CD14-positive monocyte (primary cell): ENCODE results near the gene TEX54. TPM values are rescaled to one million over a fixed set of nuclear protein-coding genes. Genes with fewer than 3 reads are reported as not detected.

ENCODE experiments used
- DNase-seq, 3 donors: peaks; one replicate each; pipeline ENCODE4 v3.0.0-alpha.2; 2011 to 2022
- H2AFZ ChIP-seq: 2 replicates; pipeline ENCODE4 v1.6.0; 2012; ENCODE audit warnings: mild to moderate bottlenecking, low read depth, low read length, inconsistent platforms; ENCODE audit not compliant: insufficient read depth, poor library complexity, severe bottlenecking
- H3K27ac ChIP-seq, 2 donors: 1 replicate in 1 of 2; 2 replicates in 1 of 2; pipeline ENCODE4 v1.5.1; 2012 to 2013; ENCODE audit warnings: low read length in 2 of 2, control low read depth in 1 of 2, inconsistent platforms in 1 of 2, low read depth in 1 of 2, mild to moderate bottlenecking in 1 of 2
- H3K27me3 ChIP-seq, 2 donors: one replicate each; pipeline versions ENCODE4 v1.6.0 to v1.6.1; 2011 to 2013; ENCODE audit warnings: low read length in 2 of 2; ENCODE audit not compliant: control insufficient read depth in 2 of 2, insufficient read depth in 2 of 2
- H3K36me3 ChIP-seq, 2 donors: replicated peaks in 1 of 2; 1 replicate in 1 of 2; 2 replicates in 1 of 2; pipeline versions ENCODE4 v1.5.1 to v1.6.1; 2012 to 2013; ENCODE audit warnings: low read length in 2 of 2, control low read depth in 1 of 2, inconsistent platforms in 1 of 2, mild to moderate bottlenecking in 1 of 2; ENCODE audit not compliant: insufficient read depth in 2 of 2, control insufficient read depth in 1 of 2
- H3K4me1 ChIP-seq, 2 donors: 1 replicate in 1 of 2; 2 replicates in 1 of 2; pipeline versions ENCODE4 v1.5.1 to v1.6.1; 2012 to 2013; ENCODE audit warnings: low read length in 2 of 2, control low read depth in 1 of 2, inconsistent platforms in 1 of 2, mild to moderate bottlenecking in 1 of 2, moderate library complexity in 1 of 2; ENCODE audit not compliant: insufficient read depth in 2 of 2, control insufficient read depth in 1 of 2
- H3K4me2 ChIP-seq: replicated peaks from 2 replicates; pipeline ENCODE3; 2012; ENCODE audit warnings: low read length, moderate library complexity, mild to moderate bottlenecking; ENCODE audit not compliant: poor library complexity, severe bottlenecking; ENCODE audit errors: extremely low read depth
- H3K4me3 ChIP-seq, 3 experiments: fragments of 200-600 bp in 1 of 3; sonication (generic) in 1 of 3; replicated peaks in 1 of 3; 1 replicate in 2 of 3; 2 replicates in 1 of 3; pipeline ENCODE4 v1.5.1; 2011 to 2013; ENCODE audit warnings: low read length in 3 of 3, mild to moderate bottlenecking in 3 of 3, control low read depth in 2 of 3, low read depth in 2 of 3, inconsistent platforms in 1 of 3, moderate library complexity in 1 of 3
- H3K79me2 ChIP-seq: 2 replicates; pipeline ENCODE4 v1.6.0; 2012; ENCODE audit warnings: mild to moderate bottlenecking, control low read depth, inconsistent platforms, low read length, moderate library complexity; ENCODE audit not compliant: insufficient read depth
- H3K9ac ChIP-seq: 2 replicates; pipeline ENCODE4 v1.6.0; 2017; ENCODE audit warnings: low read length, mild to moderate bottlenecking; ENCODE audit not compliant: insufficient read depth, poor library complexity, severe bottlenecking
- H3K9me3 ChIP-seq, 2 donors: replicated peaks in 1 of 2; 1 replicate in 1 of 2; 2 replicates in 1 of 2; pipeline versions ENCODE4 v1.5.1 to v1.6.1; 2012 to 2013; ENCODE audit warnings: low read length in 2 of 2, control low read depth in 1 of 2; ENCODE audit not compliant: control insufficient read depth in 1 of 2, insufficient read depth in 1 of 2
- H4K20me1 ChIP-seq: 2 replicates; pipeline ENCODE4 v1.6.0; 2012; ENCODE audit warnings: mild to moderate bottlenecking, low read length, control low read depth, moderate library complexity; ENCODE audit not compliant: insufficient read depth
- H3K27ac Mint-ChIP-seq, 7 donors: one replicate each; pipeline ENCODE4 v1.8.0; 2020; ENCODE audit warnings: mild to moderate bottlenecking in 7 of 7, mixed read lengths in 7 of 7, moderate library complexity in 6 of 7, inconsistent platforms in 2 of 7
- H3K27me3 Mint-ChIP-seq, 3 donors: one replicate each; pipeline ENCODE4 v1.8.0; 2021 to 2022; ENCODE audit warnings: low read depth in 3 of 3, mild to moderate bottlenecking in 3 of 3, mixed read lengths in 3 of 3, moderate library complexity in 3 of 3, inconsistent platforms in 1 of 3
- H3K36me3 Mint-ChIP-seq, 2 donors: one replicate each; pipeline ENCODE4 v1.8.0; 2020; ENCODE audit warnings: mixed read lengths in 2 of 2, inconsistent platforms in 1 of 2, mild to moderate bottlenecking in 1 of 2
- H3K4me1 Mint-ChIP-seq: one replicate; pipeline ENCODE4 v1.8.0; 2020; ENCODE audit warnings: mild to moderate bottlenecking, mixed read lengths
- H3K4me3 Mint-ChIP-seq, 2 donors: one replicate each; pipeline ENCODE4 v1.8.0; 2020; ENCODE audit warnings: mild to moderate bottlenecking in 2 of 2, mixed read lengths in 2 of 2, moderate library complexity in 1 of 2
- H3K9me3 Mint-ChIP-seq, 7 donors: one replicate each; pipeline ENCODE4 v1.8.0; 2020 to 2022; ENCODE audit warnings: mixed read lengths in 7 of 7, mild to moderate bottlenecking in 6 of 7, moderate library complexity in 6 of 7, inconsistent platforms in 2 of 7
- CTCF ChIP-seq: fragments of 200-600 bp; IDR thresholded peaks from one replicate; pipeline ENCODE4 v1.8.0; 2022; ENCODE audit warnings: antibody characterized with exemption, mild to moderate bottlenecking
- WGBS: methylation state at CpG from one replicate; pipeline ENCODE4 v1.1.5; 2013; ENCODE audit warnings: missing lambda C conversion rate; ENCODE audit not compliant: insufficient coverage; 5-methylcytosine and 5-hydroxymethylcytosine counted together
- intact Hi-C, 2 donors: fragments of 100-400 bp; cut with micrococcal nuclease; formaldehyde crosslinking; loops; one replicate each; pipeline versions ENCODE4 v1.15.0 to v1.15.1; 2023
- polyA minus RNA-seq: library from RNA; depleted of rRNA, polyadenylated mRNA; stranded (reverse); fragments of >200 nt; gene quantifications from 2 replicates; pipeline ENCODE4 v1.2.3, GENCODE V29; 2012
- polyA plus RNA-seq, 3 donors: library from polyadenylated mRNA; depleted of rRNA in 1 of 3; unstranded in 2 of 3; stranded (reverse) in 1 of 3; fragments of 300-500 nt in 2 of 3; fragments of >200 nt in 1 of 3; fragmentation: Illumina TruSeq in 2 of 3; gene quantifications; 1 replicate in 2 of 3; 2 replicates in 1 of 3; pipeline ENCODE4 v1.2.3, GENCODE V29; 2012 to 2021
- total RNA-seq, 12 experiments: library from RNA in 1 of 12; stranded (reverse) in 1 of 12; fragments of 120-200 nt in 1 of 12; gene quantifications; one replicate each; pipeline ENCODE4 v1.2.4 and lab custom pipeline; 2013 to 2026; ENCODE audit warnings: mixed read lengths in 6 of 12, inconsistent platforms in 1 of 12

The TEX54 gene
- 0.33 TPM for total RNA-seq (2013)
- polyA plus RNA-seq (under 1 TPM in 1 of 3 donors, not detected in 2; 0.74 TPM), polyA minus RNA-seq (not detected in 2 replicates), total RNA-seq (lab: John Stamatoyannopoulos, UW) (0 to 0.25 (median 0) reads per million in 11 experiments)

GRCh38 chr11:62832336-62833234 is at the start of gene TEX54:
TSS of gene TEX54 (minus strand) at chr11:62832841.
- 16% methylated on average over 35 of the region's 40 CpGs for WGBS
- no peak for TF ChIP-seq CTCF
- Mint-ChIP-seq H3K4me1 (peaks cover 33% of the 10 kb centered on the region), H3K36me3 (peaks cover 40 to 47% of the 10 kb centered on the region in 2 donors), H3K27ac (peak within 1 kb of the TSS; percentile 99 to 100 (median 99)), H3K9me3 (no peaks in the 10 kb centered on the region), H3K27me3 (no peaks in the 10 kb centered on the region), H3K4me3 (peak within 1 kb of the TSS; percentile 97 to 98)
- Histone ChIP-seq H3K9me3 (no peaks in the 10 kb centered on the region), H3K4me2 (peak within 1 kb of the TSS; percentile 96), H3K4me1 (peaks cover 24 to 31% of the 10 kb centered on the region in 2 donors), H2AFZ (peak within 1 kb of the TSS; percentile 68), H3K4me3 (peak within 1 kb of the TSS; percentile 69 to 96 (median 88)), H4K20me1 (peaks cover 16% of the 10 kb centered on the region), H3K27ac (peak within 1 kb of the TSS; percentile 84 to 86), H3K36me3 (peaks cover 17 to 40% of the 10 kb centered on the region in 2 donors), H3K27me3 (no peaks in the 10 kb centered on the region), H3K79me2 (peaks cover 91% of the 10 kb centered on the region), H3K9ac (peak within 1 kb of the TSS; percentile 90)
- peak in 1 of 3 donors; percentile 70 for DNase-seq
- intact Hi-C loops = loop anchor here in 1 of 2 donors (2.0 to 5.0 kb wide), 2 partner anchors 28 to 45 kb away; partner anchors contain the start of genes NXF1 and TMEM179B

- peak overlapping the region; percentile 92 for H3K4me2 ChIP-seq
- peaks cover 0 to 4% (median 3%) of the 10 kb centered on the region in 3 donors for H3K27me3 Mint-ChIP-seq
- intact Hi-C loops = no loop called here
- no peak overlapping the region for H2AFZ ChIP-seq
- DNase-seq = no peak
- H3K9ac ChIP-seq = peak overlapping the region; percentile 99
- peaks cover 31 to 41% of the 10 kb centered on the region in 2 donors for H3K4me1 ChIP-seq
- peak overlapping the region; percentile 100 for H3K4me3 Mint-ChIP-seq
- 70% methylated on average over 2 of the region's 6 CpGs for WGBS
- H4K20me1 ChIP-seq = peaks cover 51% of the 10 kb centered on the region
- no peaks in the 10 kb centered on the region for H3K9me3 ChIP-seq
- H3K27me3 ChIP-seq = no peaks in the 10 kb centered on the region
- H3K36me3 Mint-ChIP-seq = peaks cover 50 to 53% of the 10 kb centered on the region in 2 donors
- peaks cover 47 to 49% of the 10 kb centered on the region in 2 donors for H3K36me3 ChIP-seq
- no peak for TF ChIP-seq CTCF
- peaks cover 65% of the 10 kb centered on the region for H3K79me2 ChIP-seq
- H3K27ac ChIP-seq = peak overlapping the region; percentile 100
- H3K4me1 Mint-ChIP-seq = peaks cover 37% of the 10 kb centered on the region
- peak overlapping the region; percentile 93 to 97 (median 95) for H3K4me3 ChIP-seq
- H3K9me3 Mint-ChIP-seq = peaks cover 0 to 3% (median 0%) of the 10 kb centered on the region in 7 donors
- H3K27ac Mint-ChIP-seq = peak overlapping the region; percentile 98 to 100 (median 99)
These were observed 49.7 kb upstream of the TEX54 start for GRCh38 chr11:62882431-62882749.
